DND-41 (cell line): Measurements from ENCODE around the gene PKNOX1.

Source experiments
- EZH2 ChIP-seq: IDR thresholded peaks from 3 replicates; pipeline ENCODE4 v1.6.1; 2012; ENCODE audit warnings: borderline replicate concordance, low read depth, mild to moderate bottlenecking, moderate library complexity, low read length, inconsistent platforms; ENCODE audit not compliant: severe bottlenecking
- TF ChIP-seq, protein P1 (sequence below): IDR thresholded peaks from 2 replicates; pipeline ENCODE4 v1.5.1; 2012; ENCODE audit warnings: borderline replicate concordance, low read length, moderate library complexity, mild to moderate bottlenecking; ENCODE audit not compliant: poor library complexity, severe bottlenecking; ENCODE audit errors: extremely low read depth

DNA sequence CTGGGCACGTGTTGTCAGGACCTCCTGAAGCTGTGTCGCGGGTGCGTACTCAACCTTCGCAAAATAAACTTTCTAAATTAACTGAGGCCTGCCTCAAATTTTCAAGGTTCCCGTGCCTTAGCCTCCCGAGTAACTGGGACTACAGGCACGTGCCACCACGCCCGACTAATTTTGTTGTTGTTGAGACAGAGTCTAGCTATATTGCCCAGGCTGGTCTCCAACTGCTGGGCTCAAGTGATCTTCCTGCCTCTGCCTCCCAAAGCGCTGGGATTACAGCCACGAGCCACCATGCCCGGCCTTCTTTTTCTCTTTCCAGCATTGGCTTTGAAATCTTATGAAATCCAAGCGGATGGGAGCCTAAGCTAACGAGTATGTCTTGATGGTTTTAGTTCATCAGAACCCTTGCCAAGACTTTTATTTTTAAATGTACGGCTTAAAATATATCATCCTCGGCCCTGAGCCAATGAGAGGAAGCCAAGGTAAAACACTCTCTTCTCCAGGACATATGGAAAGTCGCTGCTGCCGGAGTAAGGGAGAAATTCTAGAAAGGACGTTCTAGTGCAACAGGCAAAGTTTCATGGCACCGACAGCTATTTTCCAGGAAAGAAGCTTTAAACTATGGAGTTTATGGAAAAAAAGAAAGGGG lies 36.3 kb upstream of the PKNOX1 start:
- TF ChIP-seq, protein P1, sequence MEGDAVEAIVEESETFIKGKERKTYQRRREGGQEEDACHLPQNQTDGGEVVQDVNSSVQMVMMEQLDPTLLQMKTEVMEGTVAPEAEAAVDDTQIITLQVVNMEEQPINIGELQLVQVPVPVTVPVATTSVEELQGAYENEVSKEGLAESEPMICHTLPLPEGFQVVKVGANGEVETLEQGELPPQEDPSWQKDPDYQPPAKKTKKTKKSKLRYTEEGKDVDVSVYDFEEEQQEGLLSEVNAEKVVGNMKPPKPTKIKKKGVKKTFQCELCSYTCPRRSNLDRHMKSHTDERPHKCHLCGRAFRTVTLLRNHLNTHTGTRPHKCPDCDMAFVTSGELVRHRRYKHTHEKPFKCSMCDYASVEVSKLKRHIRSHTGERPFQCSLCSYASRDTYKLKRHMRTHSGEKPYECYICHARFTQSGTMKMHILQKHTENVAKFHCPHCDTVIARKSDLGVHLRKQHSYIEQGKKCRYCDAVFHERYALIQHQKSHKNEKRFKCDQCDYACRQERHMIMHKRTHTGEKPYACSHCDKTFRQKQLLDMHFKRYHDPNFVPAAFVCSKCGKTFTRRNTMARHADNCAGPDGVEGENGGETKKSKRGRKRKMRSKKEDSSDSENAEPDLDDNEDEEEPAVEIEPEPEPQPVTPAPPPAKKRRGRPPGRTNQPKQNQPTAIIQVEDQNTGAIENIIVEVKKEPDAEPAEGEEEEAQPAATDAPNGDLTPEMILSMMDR = no peak
- TF ChIP-seq EZH2 = no peak
